GM18499 (cell line): ENCODE results near the gene TMEM17.
A peak's percentile ranks its signal among the peaks of the same experiment; 100 is the strongest.
"Not testable (repeated sequence)": the region's sequence is repeated elsewhere in the genome, so short reads cannot be mapped to it uniquely, and the experiment has no call there.

ENCODE experiments used
- ATAC-seq: cut with Tn5 transposase; IDR thresholded peaks from one replicate; pipeline ENCODE4 v1.9.1; 2021; ENCODE audit warnings: moderate number of reproducible peaks; ENCODE audit not compliant: insufficient read depth, unreplicated experiment

Gene TMEM17, protein sequence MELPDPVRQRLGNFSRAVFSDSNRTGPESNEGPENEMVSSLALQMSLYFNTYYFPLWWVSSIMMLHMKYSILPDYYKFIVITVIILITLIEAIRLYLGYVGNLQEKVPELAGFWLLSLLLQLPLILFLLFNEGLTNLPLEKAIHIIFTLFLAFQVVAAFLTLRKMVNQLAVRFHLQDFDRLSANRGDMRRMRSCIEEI

DNA sequence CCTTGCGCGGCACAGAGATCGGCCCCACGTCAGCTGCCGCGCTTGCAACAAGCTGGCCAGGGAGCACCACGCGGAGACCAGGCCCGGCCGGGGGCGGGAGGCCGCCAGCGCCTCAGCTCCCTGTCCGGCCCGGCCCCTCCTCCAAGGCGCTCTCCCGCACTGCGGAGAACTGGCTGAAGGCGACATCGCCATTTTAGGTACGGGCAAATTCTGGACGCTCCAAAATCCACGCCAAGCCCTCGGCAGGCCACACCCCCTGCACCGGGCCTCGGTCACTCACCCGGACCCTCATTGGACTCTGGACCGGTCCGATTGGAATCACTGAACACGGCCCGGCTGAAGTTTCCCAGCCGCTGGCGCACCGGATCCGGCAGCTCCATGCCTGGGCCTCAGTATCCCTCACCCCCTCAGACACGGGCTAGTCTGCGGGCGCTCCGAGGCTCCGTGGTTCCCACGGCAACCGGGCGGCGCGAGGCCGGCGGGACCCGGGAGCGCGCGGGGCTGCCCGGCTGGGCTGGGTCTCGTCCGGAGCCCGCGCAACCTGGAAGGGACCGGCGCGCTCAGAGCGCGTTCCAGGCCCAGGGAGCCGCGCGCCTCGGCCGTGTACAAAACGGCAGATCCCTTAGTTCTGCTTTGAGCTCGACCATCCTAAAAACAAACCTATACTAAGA is at the start of gene TMEM17:
TMEM17 (minus strand) TSS at position 446 of the 671 bp plus-strand sequence; CDS start at position 380, 66 bp downstream.
- ATAC-seq: peak; percentile 48

DNA sequence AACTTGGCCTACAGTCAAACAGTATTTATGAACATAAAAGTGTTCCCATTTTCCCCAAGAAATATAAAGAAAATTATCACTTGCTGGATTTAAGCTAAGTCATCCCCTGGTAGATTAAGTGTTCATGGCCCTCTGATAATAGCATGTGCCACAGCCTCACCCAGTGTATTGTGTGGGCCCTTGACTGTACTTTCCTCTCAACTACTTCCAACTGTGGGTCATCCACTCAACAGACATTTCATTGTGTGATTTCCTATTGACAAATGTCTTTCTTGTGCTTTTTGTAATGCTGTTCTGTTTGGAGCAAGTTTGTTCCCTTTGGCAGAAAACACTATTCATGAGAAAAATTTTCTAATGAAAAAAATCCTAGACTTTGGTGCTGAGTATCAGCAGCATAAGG is 48.4 kb upstream of the TMEM17 start:
- ATAC-seq: no peak

DNA sequence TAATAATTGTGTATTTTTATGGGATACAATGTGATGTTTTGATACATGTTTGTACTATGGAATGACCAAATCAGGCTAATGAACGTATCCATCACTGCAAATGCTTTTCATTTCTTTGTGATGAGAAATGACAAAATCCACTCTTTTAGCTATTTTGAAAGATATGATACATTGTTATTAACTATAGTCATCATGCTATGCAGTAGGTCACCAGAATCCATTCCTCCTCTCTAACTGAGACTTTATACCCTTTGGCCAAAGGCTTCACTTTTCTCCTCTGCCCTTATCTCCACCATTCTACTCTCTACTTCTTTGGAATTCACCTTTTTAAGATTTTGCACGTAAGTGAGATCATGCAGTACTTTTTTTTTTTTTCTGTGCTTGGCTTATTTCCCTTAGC is 44.5 kb upstream of the TMEM17 start:
- no peak for ATAC-seq

DNA sequence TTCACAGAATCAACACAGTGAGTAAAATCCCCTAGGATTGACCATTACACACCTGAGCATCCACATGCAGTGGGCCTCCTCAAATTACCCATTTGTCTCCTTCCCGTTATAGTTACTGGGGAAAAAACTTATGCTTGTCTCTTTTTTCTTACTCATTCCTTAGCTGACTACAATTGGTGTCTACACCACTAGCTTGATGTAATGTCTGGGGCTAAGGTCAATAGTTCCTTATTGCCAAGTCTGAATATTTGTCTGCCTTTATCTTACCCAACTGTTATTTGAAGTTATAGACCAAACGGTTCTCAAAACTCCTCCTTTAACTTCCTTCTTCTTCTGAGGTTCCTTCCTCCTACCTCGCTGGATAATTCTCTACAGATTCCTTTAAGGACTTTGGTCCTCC is 41.9 kb upstream of the TMEM17 start:
- no peak for ATAC-seq

DNA sequence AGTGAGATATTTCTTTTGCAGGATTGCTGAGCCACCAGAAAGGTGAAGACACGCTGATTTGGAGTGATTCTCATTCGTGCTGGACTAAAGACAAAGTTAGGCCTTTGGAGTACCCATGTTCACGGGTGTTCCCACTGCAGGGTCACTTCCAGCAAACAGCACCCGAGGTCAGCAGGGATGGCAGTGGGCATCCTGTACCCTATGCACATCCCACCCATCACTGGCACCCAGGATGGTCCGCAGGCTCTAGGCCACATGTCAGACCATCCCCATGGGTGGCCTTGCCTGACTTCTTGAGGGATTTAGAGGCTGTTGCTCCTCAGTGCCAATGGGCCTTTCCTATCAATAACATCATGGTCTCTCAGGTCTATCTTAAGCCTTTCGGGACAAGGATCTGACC is 39.3 kb upstream of the TMEM17 start:
- ATAC-seq: no peak

DNA sequence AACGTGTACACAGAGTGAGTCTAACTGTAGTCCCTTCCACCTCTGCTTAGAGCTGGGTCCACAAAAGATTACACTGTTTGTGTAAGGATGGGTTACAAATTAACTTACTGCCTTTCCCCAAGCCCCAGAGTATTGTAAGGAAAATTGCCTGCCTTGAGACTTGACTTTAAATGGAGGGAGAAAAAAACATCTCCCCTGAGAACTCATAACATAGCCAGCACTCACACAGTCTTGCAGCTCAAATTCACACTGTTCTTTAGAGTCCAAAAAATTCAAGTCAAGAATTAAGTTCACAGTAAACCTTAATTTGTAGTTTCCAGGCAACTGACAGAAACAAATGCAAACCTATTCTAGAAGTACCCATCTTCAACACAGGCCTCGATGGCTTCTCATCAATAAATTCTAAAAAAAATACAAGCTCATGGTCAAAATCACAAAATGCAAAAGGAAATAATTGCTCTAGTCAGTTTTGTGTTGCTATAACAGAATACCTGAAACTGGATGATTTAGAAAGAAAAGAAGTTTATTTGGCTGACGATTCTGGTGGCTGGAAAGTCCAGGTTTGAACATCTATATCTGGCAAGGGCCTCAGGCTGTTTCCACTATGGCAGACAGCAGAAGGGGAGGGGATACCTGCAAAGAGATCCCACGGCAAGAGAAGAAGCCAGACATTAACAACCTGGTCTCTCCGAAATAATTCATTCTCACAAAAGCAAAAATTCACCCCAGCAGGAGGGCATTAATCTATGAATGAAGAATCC is 34.6 kb upstream of the TMEM17 start:
- ATAC-seq: no peak

DNA sequence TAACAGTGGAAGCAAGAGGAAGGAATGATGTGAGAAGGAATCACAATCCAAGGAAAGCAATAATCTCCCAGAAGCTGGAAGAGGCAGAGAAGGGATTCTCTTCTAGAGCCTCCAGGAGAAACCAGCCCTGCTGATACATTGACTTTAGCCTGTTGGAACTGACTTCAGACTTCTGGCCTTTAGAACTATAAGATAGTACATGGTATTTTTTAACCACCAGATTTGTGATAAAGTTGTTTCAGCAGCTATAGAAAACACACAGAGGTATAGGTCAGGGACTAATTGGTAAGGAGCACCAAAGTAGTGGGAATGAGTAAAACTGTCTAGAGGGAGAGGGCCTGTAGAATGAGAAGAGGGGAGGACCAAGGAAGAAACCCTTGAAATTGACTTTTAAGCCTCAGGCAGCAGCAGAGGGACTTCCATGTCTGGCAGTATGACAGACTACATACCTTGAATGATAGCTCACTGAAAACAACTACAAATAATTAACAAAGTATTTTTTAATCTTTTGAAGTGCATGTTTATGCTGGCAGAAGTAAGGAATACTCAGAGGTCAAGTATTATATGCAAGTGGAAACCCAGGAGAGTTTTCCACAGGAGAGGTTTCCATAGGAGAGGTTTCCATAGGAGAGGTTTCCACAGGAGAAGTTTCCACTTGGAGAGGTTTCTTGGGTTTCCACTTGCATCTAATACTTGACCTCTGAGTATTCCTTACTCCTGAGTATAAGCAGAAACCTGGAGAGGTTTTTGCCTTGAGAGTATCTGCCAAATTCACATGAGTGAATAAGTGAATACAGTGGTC is 33.8 kb upstream of the TMEM17 start:
- no peak for ATAC-seq

DNA sequence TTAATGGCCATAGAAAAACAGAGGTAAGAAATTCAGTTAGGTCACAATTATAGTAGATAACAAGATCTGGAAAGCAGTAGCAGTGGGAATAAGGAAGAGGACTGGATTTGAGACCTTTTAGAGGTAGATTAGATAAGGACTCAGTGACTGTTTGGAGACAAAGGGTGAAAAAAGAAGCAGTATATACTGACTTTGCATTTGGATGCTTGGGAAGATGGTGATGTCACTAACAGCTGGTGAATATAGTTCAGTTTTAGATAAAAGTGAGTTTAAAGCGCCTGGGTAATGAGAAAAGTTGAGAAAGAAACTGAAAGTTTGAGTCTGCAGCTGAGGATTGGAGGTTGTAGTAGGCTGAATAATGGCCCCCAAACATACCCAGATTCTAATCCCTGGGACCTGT is 32.8 kb upstream of the TMEM17 start:
- ATAC-seq: no peak

DNA sequence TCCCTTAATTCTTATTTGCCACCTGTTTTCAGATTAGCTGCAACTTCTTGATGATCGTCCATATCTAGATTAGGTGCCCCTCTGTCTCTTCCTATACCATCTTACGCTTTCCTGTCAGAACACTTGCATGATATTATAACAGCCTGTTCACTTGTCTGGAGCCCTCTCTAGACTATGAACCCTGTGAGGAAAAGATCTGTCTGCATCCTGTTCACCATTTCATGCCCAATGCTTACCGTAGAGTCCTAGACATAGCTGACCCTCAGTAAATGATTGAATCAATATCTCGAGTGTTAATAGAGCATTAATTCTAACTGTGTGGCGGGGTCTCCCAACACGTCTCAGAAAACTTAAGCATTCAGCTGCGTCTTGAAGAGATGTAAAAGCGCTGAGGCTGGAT is 31.8 kb upstream of the TMEM17 start:
- ATAC-seq: no peak

DNA sequence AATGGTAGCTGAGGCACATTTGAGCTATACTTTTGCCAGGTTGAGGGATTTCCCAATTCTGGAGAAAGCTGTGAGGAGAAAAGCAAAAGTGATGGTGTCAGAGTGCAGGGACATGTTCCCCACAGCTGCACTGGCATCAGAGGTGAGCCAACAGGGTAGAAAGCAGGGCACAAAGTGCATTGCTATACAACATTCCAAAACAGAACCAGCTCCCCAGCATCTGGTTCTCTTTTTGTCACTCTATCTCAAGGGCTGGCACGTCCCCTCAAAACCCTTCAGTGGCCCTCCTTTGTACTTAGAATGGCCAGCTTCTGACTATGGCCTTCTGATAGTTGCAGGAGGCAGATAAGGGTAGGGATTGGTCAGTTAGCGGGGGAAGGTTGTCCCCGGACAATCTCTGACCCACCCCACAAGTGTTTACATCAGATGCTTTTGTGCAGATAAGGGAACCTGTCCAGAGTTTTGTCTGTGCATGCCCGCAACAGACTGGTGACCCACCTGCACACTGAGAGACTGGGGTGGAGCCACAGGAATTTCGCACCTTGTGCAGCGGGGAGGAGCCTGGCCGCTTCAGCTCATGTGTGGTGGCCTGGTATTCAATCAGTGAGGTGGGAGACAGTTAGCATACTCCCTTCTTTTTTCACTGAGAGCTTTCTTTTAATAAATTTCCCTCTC is 31.0 kb upstream of the TMEM17 start:
- no peak for ATAC-seq

DNA sequence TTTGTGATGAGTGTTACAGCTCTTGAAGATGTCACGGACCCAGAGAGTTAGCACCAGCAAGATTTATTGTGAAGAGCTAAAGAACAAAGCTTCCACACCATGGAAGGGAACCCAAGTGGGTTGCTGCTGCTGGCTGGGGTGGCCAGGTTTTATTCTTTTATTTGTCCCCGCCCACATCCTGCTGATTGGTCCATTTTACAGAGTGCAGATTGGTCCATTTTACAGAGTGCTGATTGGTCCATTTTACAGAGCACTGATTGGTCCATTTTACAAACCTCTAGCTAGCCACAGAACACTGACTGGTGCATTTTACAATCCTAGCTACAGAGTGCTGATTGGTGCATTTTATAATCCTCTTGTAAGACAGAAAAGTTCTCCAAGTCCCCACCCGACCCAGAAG is 29.5 kb upstream of the TMEM17 start:
- ATAC-seq: not testable (repeated sequence)

DNA sequence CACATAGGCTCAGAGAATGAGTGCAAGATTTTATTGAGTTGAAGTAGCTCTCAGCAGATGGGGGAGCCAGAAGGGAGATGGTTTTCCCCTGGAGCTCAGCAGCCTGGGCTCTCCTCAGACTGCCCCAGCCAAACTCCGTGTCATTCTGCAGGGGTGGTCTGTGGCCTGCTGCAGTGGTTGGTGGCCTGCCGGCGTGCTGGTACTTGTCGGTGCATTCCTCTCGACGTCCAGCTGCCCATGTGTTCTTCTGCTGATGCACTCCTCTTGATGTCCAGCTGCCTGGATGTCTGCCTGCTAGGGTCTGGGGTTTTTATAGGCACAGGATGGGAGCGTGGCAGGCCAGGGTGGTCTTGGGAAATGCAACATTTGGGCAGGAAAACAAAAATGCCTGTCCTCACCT is 25.6 kb upstream of the TMEM17 start:
- no peak for ATAC-seq

DNA sequence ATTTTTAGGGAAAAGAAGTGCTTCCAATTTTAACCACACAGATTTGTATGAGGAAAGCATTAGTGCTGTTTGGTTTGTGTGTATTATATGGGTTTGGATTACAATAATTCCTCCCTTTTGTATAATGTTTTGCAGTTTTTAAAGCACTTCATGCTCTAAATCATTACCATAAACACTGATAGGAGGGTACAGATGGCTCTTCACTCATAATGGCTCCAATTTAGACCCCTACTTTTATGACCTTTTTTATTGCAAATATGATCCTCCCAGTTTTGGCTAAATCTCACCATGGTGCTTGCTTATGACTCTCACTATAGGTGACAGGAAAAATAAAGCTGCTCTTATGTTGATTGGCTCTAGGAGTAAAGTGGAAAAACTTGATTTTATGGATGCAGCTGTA is 23.8 kb upstream of the TMEM17 start:
- ATAC-seq: no peak

DNA sequence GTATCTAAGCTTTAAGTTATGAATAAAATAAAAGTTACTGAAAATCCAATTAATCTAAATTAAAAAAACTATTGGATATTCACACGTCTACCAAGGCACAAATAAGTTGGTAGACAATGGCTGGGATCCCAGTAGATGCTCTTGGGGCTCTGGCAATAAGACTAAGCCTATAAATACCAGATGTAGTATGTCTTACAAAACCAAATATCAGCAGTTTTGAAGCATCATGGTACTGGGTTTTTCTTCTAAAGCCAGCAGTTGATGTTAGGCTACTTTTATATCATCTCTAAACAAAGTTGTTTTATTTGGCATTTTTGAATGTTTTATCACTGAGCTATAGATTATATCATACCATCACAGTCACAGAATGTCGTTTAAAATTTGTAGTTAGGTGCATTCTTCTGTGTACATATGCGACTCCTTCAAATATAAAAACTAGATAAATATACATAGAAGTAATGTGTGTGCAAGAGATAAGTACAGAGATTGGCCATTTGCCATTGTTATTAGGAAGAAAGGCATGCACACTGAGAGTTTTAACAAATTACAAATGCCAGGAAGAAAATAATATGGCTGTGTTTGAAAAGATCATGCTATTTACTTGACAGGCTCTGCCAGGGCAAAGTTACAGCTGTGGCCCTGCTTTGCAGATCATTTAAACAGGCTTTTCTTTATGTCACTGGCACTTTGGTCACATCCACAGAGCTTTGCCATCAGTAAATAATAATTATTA is 21.6 kb upstream of the TMEM17 start:
- no peak for ATAC-seq

DNA sequence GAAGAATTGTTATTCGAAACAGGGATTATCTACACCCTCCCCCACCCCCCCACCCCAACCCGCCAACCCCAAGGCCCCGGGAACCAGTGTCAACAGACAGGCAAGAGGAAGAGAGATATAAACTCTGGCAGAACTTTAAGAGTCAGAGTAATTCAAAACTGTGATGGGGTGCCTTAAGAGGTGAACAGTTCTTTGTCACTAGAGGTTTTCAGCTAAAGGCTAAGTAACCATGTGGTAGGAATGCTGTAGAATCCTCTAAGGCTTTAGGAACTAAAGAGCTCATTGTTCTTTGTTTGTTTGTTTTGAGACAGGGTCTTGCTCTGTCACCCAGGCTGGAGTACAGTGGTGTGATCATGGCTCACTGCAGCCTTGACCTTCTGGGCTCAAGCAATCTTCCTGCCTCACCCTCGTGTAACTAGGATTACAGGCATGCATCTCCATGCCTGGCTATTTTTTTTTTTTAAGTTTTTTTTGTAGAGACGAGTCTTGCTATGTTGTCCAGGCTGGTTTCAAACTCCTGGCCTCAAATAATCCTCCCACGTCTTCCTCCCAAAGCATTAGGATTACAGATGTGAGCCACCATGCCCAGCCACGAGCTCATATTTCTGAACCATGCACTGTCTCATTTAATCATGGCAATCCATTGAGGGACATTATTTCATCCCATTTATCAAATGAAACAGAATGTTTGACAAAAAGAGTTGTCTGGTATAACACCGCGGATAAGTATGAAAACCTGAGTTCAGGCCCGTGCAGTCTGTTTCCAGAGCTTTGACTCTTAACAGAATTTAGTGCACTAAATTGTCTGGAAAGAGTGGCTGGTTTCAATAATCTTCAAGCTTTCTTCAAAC is 20.8 kb upstream of the TMEM17 start:
- ATAC-seq: no peak

DNA sequence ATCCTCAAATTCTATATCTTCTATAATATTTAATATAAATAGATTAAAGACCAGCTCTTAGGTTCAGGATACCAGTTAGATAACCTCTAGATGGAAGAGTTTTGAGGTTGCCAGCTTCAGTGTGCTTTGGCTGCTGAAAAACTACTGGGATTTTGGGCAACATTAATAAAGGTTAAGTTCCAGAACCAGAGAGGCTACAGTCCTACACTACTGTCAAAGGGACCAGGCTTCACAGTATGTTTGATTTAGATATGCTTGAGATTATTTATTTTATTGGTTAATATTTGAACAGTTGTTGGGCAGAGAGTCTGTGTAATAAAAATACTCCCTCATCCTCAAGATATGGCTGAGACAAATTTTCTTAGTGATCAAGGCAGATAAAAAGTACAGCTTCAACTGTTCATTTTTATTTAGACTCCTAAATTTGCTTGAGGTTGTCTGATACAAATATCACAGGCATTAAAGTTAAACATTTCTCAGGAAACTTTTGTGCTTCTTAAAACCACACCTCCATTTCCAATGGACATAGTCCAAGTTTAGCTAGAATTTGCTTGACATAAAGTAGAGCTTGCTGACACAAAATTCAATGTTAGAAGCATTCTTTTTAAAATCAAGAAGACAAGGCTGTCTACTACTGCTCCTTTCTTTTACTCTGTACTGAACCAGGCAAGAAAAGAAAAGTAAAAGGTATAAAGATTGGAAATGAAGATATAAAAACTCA is 19.7 kb upstream of the TMEM17 start:
- ATAC-seq: no peak

DNA sequence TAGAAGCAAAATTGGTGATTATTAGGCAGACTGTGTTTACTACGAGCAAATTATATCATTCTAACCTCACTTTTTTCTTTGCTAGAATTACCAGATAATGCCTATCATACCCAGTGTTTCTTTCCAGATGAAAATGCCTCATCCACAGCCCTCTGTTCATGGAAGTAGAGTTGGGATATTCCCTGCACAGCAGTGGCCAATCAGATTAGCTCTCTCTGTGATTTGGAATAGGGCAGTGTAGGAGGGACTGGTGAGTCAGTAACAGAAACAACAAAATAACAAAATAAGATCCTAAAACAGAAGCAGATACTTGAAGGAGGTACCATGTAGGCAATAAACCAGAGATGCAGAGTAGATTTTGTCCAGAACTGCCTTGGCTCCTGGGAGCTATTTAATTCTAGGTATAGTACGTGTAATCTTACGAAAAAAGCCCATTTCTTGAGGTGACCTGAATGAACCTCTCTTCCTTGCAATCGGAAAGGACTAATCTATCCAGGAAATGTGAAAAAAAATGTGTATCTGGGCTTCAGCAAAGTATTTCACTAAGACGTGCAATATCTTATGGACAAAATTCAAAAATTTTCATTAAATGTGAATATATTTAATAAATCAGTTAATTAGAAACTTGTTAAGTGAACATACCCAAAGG is 18.4 kb upstream of the TMEM17 start:
- ATAC-seq: no peak

DNA sequence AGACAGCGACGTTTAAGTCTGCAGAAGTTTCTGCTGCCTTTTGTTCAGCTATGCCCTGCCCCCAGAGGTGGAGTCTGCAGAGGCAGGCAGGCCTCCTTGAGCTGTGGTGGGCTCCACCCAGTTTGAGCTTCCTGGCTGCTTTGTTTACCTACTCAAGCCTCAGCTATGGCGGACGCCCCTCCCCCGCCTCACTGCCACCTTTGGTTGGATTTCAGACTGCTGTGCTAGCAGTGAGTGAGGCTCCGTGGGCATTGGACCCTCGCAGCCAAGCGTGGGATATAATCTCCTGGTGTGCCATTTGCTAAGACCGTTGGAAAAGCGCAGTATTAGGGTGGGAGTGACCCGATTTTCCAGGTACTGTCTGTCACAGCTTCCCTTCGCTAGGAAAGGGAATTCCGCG is 15.1 kb upstream of the TMEM17 start:
- not testable (repeated sequence) for ATAC-seq
